ENCODE data around the gene ERG28. TPM values are rescaled to one million over a fixed set of nuclear protein-coding genes. Genes with fewer than 3 reads are reported as not detected.

The ERG28 gene
- total and polyA plus RNA-seq, 2 of the 13 experiments (the other 11 are each of a cell fraction or from before 2014, with no cell fraction given): 27.3 to 32.3 TPM

- DNase-seq (ENCODE audit: low spot score): no peak
- Histone ChIP-seq H3K4me1 (ENCODE audit: insufficient read depth, low read length) (peaks cover 51% of the 10 kb centered on the region), H4K20me1 (ENCODE audit: insufficient read depth, low read length) (no peaks in the 10 kb centered on the region), H3K27ac (ENCODE audit: extremely low read length, insufficient read depth, low read length) (no peak overlapping the region), H2AFZ (ENCODE audit: low read length) (no peak overlapping the region), H3K4me2 (ENCODE audit: low read depth, low read length) (no peak overlapping the region), H3K9me3 (ENCODE audit: low read length) (no peaks in the 10 kb centered on the region), H3K79me2 (ENCODE audit: insufficient read depth, low read length) (no peaks in the 10 kb centered on the region), H3K9ac (ENCODE audit: insufficient read depth, low read depth, low read length) (no peak overlapping the region), H3K27me3 (ENCODE audit: control insufficient read depth in 1 of 2, insufficient read depth in 2 of 2, low read length in 2 of 2) (no peaks in the 10 kb centered on the region), H3K36me3 (replicated peaks in 1 of 2; ENCODE audit: control insufficient read depth in 1 of 2, insufficient read depth in 2 of 2, low read length in 2 of 2) (peaks cover 0 to 1% of the 10 kb centered on the region in 2 experiments; a peak in 1 of 5 replicates), H3K4me3 (replicated peaks in 1 of 3; ENCODE audit: insufficient read depth in 1 of 3, low read depth in 2 of 3, low read length in 3 of 3) (no peak overlapping the region)
- CTCF ChIA-PET (ENCODE audit: low intra/inter-chr PET ratio, low total read pairs): no interaction called here
- in situ Hi-C loops (cut with HindIII; ENCODE audit: extremely low pct_ligation_motif_present, low pct_unique_long_range_greater_than_20kb): no loop called here
- 95% methylated on average over 8 of the region's 9 CpGs for WGBS (ENCODE audit: low lambda C conversion rate)
- no peak for ATAC-seq
- BruUV-seq (replicated peaks): no TSS peak
- FAIRE-seq: no peak
- no peak for TF ChIP-seq KDM1A (CRISPR knock-in tag; IDR thresholded peaks at IDR 0.05)
- POLR2A ChIA-PET: no interaction called here
- intact Hi-C loops (cut with micrococcal nuclease; ENCODE audit: unreplicated experiment): no loop called here
These were observed 50.8 kb downstream of the ERG28 start for GRCh38 chr14:75609606-75610475.

- ChIA-PET CTCF (ENCODE audit: low intra/inter-chr PET ratio, low total read pairs) (no interaction called here), POLR2A (no interaction called here)
These were observed 51.6 kb downstream of the ERG28 start for GRCh38 chr14:75609116-75609515.

More at GRCh38 chr14:75609116-75609515, 51.6 kb downstream of the ERG28 start:
- Histone ChIP-seq H3K4me1 (ENCODE audit: insufficient read depth, low read length) (peaks cover 56% of the 10 kb centered on the region), H3K27me3 (ENCODE audit: control insufficient read depth in 1 of 2, insufficient read depth in 2 of 2, low read length in 2 of 2) (no peaks in the 10 kb centered on the region), H2AFZ (ENCODE audit: low read length) (no peak overlapping the region), H3K4me2 (ENCODE audit: low read depth, low read length) (no peak overlapping the region), H3K4me3 (replicated peaks in 1 of 3; ENCODE audit: insufficient read depth in 1 of 3, low read depth in 2 of 3, low read length in 3 of 3) (no peak overlapping the region), H3K27ac (ENCODE audit: extremely low read length, insufficient read depth, low read length) (no peak overlapping the region), H3K79me2 (ENCODE audit: insufficient read depth, low read length) (no peaks in the 10 kb centered on the region), H3K36me3 (replicated peaks in 1 of 2; ENCODE audit: control insufficient read depth in 1 of 2, insufficient read depth in 2 of 2, low read length in 2 of 2) (peaks cover 0 to 1% of the 10 kb centered on the region in 2 experiments; a peak in 1 of 5 replicates), H3K9me3 (ENCODE audit: low read length) (no peaks in the 10 kb centered on the region), H3K9ac (ENCODE audit: insufficient read depth, low read depth, low read length) (no peak overlapping the region), H4K20me1 (ENCODE audit: insufficient read depth, low read length) (no peaks in the 10 kb centered on the region)
- BruUV-seq (replicated peaks): no TSS peak
- no peak for TF ChIP-seq ZMAT3 (CRISPR knock-in tag; conservative IDR thresholded peaks at IDR 0.05)
- TF ChIP-seq SP2 (CRISPR knock-in tag; IDR thresholded peaks at IDR 0.05): no peak
- TF ChIP-seq ZBTB34 (CRISPR knock-in tag; IDR thresholded peaks at IDR 0.05): no peak
- TF ChIP-seq BCL6 (CRISPR knock-in tag; IDR thresholded peaks at IDR 0.05): no peak
- TF ChIP-seq ZNF775 (CRISPR knock-in tag; IDR thresholded peaks at IDR 0.05; ENCODE audit: borderline replicate concordance): no peak
- TF ChIP-seq ZNF382 (CRISPR knock-in tag; IDR thresholded peaks at IDR 0.05; ENCODE audit: borderline replicate concordance): no peak
- no peak for TF ChIP-seq MED8 (CRISPR knock-in tag; IDR thresholded peaks at IDR 0.05; ENCODE audit: insufficient replicate concordance)
- TF ChIP-seq ZNF282 (IDR thresholded peaks at IDR 0.05; ENCODE audit: partially characterized antibody): no peak
- FAIRE-seq (no peak), ATAC-seq (no peak), DNase-seq (ENCODE audit: low spot score) (no peak)
- intact Hi-C loops (cut with micrococcal nuclease; ENCODE audit: unreplicated experiment) (no loop called here), in situ Hi-C loops (cut with HindIII; ENCODE audit: extremely low pct_ligation_motif_present, low pct_unique_long_range_greater_than_20kb) (no loop called here)
- WGBS (ENCODE audit: low lambda C conversion rate): 95% methylated on average over 4 of the region's 4 CpGs

Data from HepG2 (cell line).